ENCODE data around the gene CCSER1. TPM values are rescaled to one million over a fixed set of nuclear protein-coding genes. Genes with fewer than 3 reads are reported as not detected.

Gene CCSER1
- total and polyA plus RNA-seq, 2 of the 8 experiments (the other 6 are each of a cell fraction or from before 2014, with no cell fraction given): 0.26 to 0.84 TPM

DNA sequence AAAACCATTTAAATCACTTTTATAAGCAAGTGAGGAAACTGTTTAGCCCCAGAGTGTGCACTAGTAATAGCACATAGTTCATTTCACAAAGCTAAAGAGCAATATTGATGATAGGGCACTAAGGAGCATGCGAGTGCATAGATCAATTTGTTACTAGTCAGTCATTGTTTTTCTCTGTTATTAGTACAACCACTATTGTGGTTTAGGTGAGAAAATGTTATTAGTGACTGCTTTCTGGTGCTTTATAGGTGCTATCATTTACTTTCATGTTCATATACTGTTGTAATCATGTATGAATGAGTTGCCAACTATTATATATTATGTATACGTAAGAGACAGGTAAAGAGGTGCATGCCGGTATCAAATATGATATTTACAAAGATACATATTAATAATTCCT, 113.8 kb downstream of the CCSER1 start:
- H3K79me2 ChIP-seq (ENCODE audit: control insufficient read depth in 1 of 2, insufficient read depth in 2 of 2, low read length in 2 of 2): no peaks in the 10 kb centered on the region
- no peak overlapping the region for H4K8ac ChIP-seq (ENCODE audit: extremely low read depth, insufficient read depth, low read length)
- POLR2A ChIA-PET (ENCODE audit: partially characterized antibody): no interaction called here
- H4K5ac ChIP-seq (ENCODE audit: insufficient read length, low read depth, low read length): no peak overlapping the region
- H2AFZ ChIP-seq (ENCODE audit: low read length): no peak overlapping the region
- CTCF ChIA-PET (ENCODE audit: partially characterized antibody): interaction anchor here (0.6 to 2.3 kb wide), 15 partner anchors 13 to 958 kb away, joined by 3 to 13 read pairs (median 3); no protein-coding TSS in a partner anchor
- no peak overlapping the region for H3K23ac ChIP-seq (ENCODE audit: insufficient read length)
- H2BK12ac ChIP-seq (ENCODE audit: low read depth, low read length): no peak overlapping the region
- no peak overlapping the region for H2BK120ac ChIP-seq (replicated peaks; ENCODE audit: low read depth, low read length)
- H3K36me3 ChIP-seq (ENCODE audit: control insufficient read depth in 2 of 4, insufficient read depth in 4 of 4, low read length in 3 of 4): no peaks in the 10 kb centered on the region
- no peak overlapping the region for H3K4me2 ChIP-seq (ENCODE audit: insufficient read depth in 1 of 2, low read depth in 2 of 2, low read length in 2 of 2)
- H4K91ac ChIP-seq (replicated peaks; ENCODE audit: insufficient read length, low read length): no peak overlapping the region
- no peak overlapping the region for H2BK5ac ChIP-seq (ENCODE audit: low read depth, low read length)
- no peak overlapping the region for H2AK5ac ChIP-seq (ENCODE audit: low read depth, low read length)
- no peak overlapping the region for H3K18ac ChIP-seq (ENCODE audit: extremely low read depth, low read length)
- no peaks in the 10 kb centered on the region for H3K4me1 ChIP-seq (replicated peaks in 1 of 4; ENCODE audit: control insufficient read depth in 3 of 4, insufficient read depth in 4 of 4, low read length in 3 of 4)
- no peak overlapping the region for H2BK20ac ChIP-seq (ENCODE audit: low read length)
- H3K27ac ChIP-seq (ENCODE audit: low read depth, low read length): no peak overlapping the region
- H2BK15ac ChIP-seq (ENCODE audit: low read length): no peak overlapping the region
- H3K14ac ChIP-seq (ENCODE audit: insufficient read length): no peak overlapping the region
- H3K9me3 ChIP-seq (ENCODE audit: insufficient read depth in 2 of 2, low read depth in 1 of 2, low read length in 1 of 2): no peaks in the 10 kb centered on the region
- DNase-seq (ENCODE audit: low read depth in 1 of 2, low spot score in 2 of 2): no peak
- no peaks in the 10 kb centered on the region for H4K20me1 ChIP-seq (replicated peaks in 1 of 2; ENCODE audit: control insufficient read depth in 1 of 2, insufficient read depth in 2 of 2, low read length in 2 of 2)
- no peaks in the 10 kb centered on the region for H3K79me1 ChIP-seq (ENCODE audit: low read depth, low read length)
- H3K4me3 ChIP-seq (ENCODE audit: extremely low read depth in 1 of 4, insufficient read depth in 2 of 4, low read depth in 3 of 4, low read length in 4 of 4): no peak overlapping the region
- no peak overlapping the region for H3K9ac ChIP-seq (replicated peaks in 1 of 4; ENCODE audit: extremely low read depth in 1 of 4, low read depth in 3 of 4, low read length in 3 of 4)
- H3K23me2 ChIP-seq (ENCODE audit: low read depth, low read length): no peaks in the 10 kb centered on the region
- WGBS, 2 experiments (ENCODE audit: extremely low coverage in 1 of 2, insufficient coverage in 1 of 2, insufficient read length in 1 of 2, insufficient replicate concordance in 2 of 2, low coverage in 1 of 2, low lambda C conversion rate in 2 of 2, missing lambda C conversion rate in 1 of 2): 95% methylated on average over 3 of the region's 3 CpGs; no CpG with 5 or more reads in 1 of the 2 experiments
- H3K56ac ChIP-seq (replicated peaks; ENCODE audit: insufficient read length, low read depth, low read length): no peak overlapping the region
- FAIRE-seq: no peak
- H3K4ac ChIP-seq (replicated peaks; ENCODE audit: insufficient read length, low read depth, low read length): no peak overlapping the region
- H3K27me3 ChIP-seq (replicated peaks in 1 of 4; ENCODE audit: control insufficient read depth in 3 of 4, extremely low read depth in 1 of 4, insufficient read depth in 3 of 4, low read length in 3 of 4): no peaks in the 10 kb centered on the region
- no peak for TF ChIP-seq TEAD4 (IDR thresholded peaks at IDR 0.05; ENCODE audit: low read depth, low read length)
- TF ChIP-seq KDM5A (IDR thresholded peaks at IDR 0.05; ENCODE audit: low read length): no peak
- no peak for TF ChIP-seq BACH1 (IDR thresholded peaks at IDR 0.05; ENCODE audit: low read length)
- no peak for TF ChIP-seq MAFK (IDR thresholded peaks at IDR 0.05; ENCODE audit: low read depth, low read length)
- TF ChIP-seq, protein P1, sequence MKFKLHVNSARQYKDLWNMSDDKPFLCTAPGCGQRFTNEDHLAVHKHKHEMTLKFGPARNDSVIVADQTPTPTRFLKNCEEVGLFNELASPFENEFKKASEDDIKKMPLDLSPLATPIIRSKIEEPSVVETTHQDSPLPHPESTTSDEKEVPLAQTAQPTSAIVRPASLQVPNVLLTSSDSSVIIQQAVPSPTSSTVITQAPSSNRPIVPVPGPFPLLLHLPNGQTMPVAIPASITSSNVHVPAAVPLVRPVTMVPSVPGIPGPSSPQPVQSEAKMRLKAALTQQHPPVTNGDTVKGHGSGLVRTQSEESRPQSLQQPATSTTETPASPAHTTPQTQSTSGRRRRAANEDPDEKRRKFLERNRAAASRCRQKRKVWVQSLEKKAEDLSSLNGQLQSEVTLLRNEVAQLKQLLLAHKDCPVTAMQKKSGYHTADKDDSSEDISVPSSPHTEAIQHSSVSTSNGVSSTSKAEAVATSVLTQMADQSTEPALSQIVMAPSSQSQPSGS (IDR thresholded peaks at IDR 0.05; ENCODE audit: low read length): no peak
- no peak for TF ChIP-seq TAF1 (IDR thresholded peaks at IDR 0.05; ENCODE audit: low read depth, low read length)
- TF ChIP-seq, protein P2, sequence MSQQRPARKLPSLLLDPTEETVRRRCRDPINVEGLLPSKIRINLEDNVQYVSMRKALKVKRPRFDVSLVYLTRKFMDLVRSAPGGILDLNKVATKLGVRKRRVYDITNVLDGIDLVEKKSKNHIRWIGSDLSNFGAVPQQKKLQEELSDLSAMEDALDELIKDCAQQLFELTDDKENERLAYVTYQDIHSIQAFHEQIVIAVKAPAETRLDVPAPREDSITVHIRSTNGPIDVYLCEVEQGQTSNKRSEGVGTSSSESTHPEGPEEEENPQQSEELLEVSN (IDR thresholded peaks at IDR 0.05): no peak
- no peak for TF ChIP-seq GTF2F1 (IDR thresholded peaks at IDR 0.05; ENCODE audit: borderline replicate concordance, low read depth, low read length)
- TF ChIP-seq EZH2 (IDR thresholded peaks at IDR 0.05; ENCODE audit: low read depth, low read length, severe bottlenecking): no peak
- no peak for TF ChIP-seq SRF (IDR thresholded peaks at IDR 0.05; ENCODE audit: low read depth, low read length)
- TF ChIP-seq RNF2 (IDR thresholded peaks at IDR 0.05; ENCODE audit: borderline replicate concordance, low read depth, low read length, missing control alignments, poor library complexity, severe bottlenecking): no peak
- no peak for TF ChIP-seq NANOG (IDR thresholded peaks at IDR 0.05; ENCODE audit: insufficient read depth, low read depth, low read length, poor library complexity, severe bottlenecking)
